Uterus (tissue), 2 donors: Measurements from ENCODE around the gene NELL1.

Experiments
- CTCF ChIP-seq, 4 experiments: fragments of 200-600 bp in 2 of 4; fragments of 450-650 bp in 2 of 4; sonication (generic) in 2 of 4; IDR thresholded peaks; one replicate each; pipeline ENCODE4 v1.5.1; 2016 to 2019; ENCODE audit warnings: antibody characterized with exemption in 4 of 4, mild to moderate bottlenecking in 2 of 4, moderate library complexity in 1 of 4
- POLR2A ChIP-seq, 2 donors: fragments of 450-650 bp; IDR thresholded peaks; one replicate each; pipeline ENCODE4 v1.6.1; 2016; ENCODE audit warnings: antibody characterized with exemption in 2 of 2, mild to moderate bottlenecking in 1 of 2, moderate library complexity in 1 of 2

GRCh38 chr11:20808328-20808727 is 138.9 kb downstream of the NELL1 start:
- TF ChIP-seq CTCF (IDR thresholded peaks at IDR 0.05) (no peak), POLR2A (IDR thresholded peaks at IDR 0.05) (no peak)
